SK-N-SH (cell line): Measurements from ENCODE around the gene GRIK3. TPM values are rescaled to one million over a fixed set of nuclear protein-coding genes. Genes with fewer than 3 reads are reported as not detected.
A peak's percentile ranks its signal among the peaks of the same experiment; 100 is the strongest.

Experiments used
- CTCF ChIA-PET: fragments of 300-600, 350-600 bp; formaldehyde crosslinking; extraction: SDS; loops from one replicate; lab custom pipeline; 2021; lab: Yijun Ruan, JAX
- POLR2A ChIA-PET: fragments of 350-600 bp; sonication (Branson Sonifier 250); formaldehyde crosslinking; extraction: SDS; loops from one replicate; lab custom pipeline; 2020; ENCODE audit warnings: antibody characterized with exemption, inconsistent platforms; lab: Yijun Ruan, JAX
- DNase-seq: peaks from one replicate; pipeline ENCODE4 v3.0.0; 2012
- H2AFZ ChIP-seq: fragments of 200-600 bp; sonication (generic); 2 replicates; pipeline ENCODE4 v1.8.1; 2016; ENCODE audit warnings: antibody characterized with exemption, mild to moderate bottlenecking, low read depth
- H3F3A ChIP-seq: fragments of 200-600 bp; sonication (generic); replicated peaks from 2 replicates; pipeline ENCODE3; 2016; ENCODE audit warnings: antibody characterized with exemption, mild to moderate bottlenecking; ENCODE audit not compliant: insufficient read depth
- H3K27ac ChIP-seq, 2 experiments: fragments of 200-500 bp in 1 of 2; fragments of 200-600 bp in 1 of 2; sonication (Bioruptor generic) in 1 of 2; sonication (generic), shearing (Covaris generic) in 1 of 2; 2 replicates each; pipeline versions ENCODE4 v1.5.1 to v1.6.1; 2014 to 2016; ENCODE audit warnings: low read depth in 2 of 2, inconsistent platforms in 1 of 2, low read length in 1 of 2, mild to moderate bottlenecking in 1 of 2, mixed read lengths in 1 of 2
- H3K27me3 ChIP-seq: fragments of 200-600 bp; sonication (generic), shearing (Covaris generic); 2 replicates; pipeline ENCODE4 v1.6.1; 2016; ENCODE audit warnings: mixed run types; ENCODE audit not compliant: insufficient read depth
- H3K36me3 ChIP-seq, 2 experiments: fragments of 200-500 bp in 1 of 2; fragments of 200-600 bp in 1 of 2; sonication (Bioruptor generic) in 1 of 2; sonication (generic) in 1 of 2; replicated peaks in 1 of 2; 2 replicates each; pipeline versions ENCODE3 to v1.5.1; 2014 to 2016; ENCODE audit warnings: low read length in 1 of 2, mild to moderate bottlenecking in 1 of 2; ENCODE audit not compliant: insufficient read depth in 2 of 2, control insufficient read depth in 1 of 2
- H3K4me1 ChIP-seq, 2 experiments: fragments of 200-500 bp in 1 of 2; fragments of 200-600 bp in 1 of 2; sonication (Bioruptor generic) in 1 of 2; sonication (generic), shearing (Covaris generic) in 1 of 2; 2 replicates each; pipeline versions ENCODE4 v1.5.1 to v1.6.1; 2014 to 2016; ENCODE audit warnings: low read depth in 1 of 2, low read length in 1 of 2, mixed run types in 1 of 2; ENCODE audit not compliant: insufficient read depth in 2 of 2, control insufficient read depth in 1 of 2
- H3K4me2 ChIP-seq: fragments of 200-600 bp; sonication (generic), shearing (Covaris generic); 2 replicates; pipeline ENCODE4 v1.6.1; 2017; ENCODE audit warnings: mixed run types
- H3K4me3 ChIP-seq, 2 experiments: fragments of 200-500 bp in 1 of 2; fragments of 200-600 bp in 1 of 2; sonication (Bioruptor generic) in 1 of 2; sonication (generic), shearing (Covaris generic) in 1 of 2; 2 replicates each; pipeline versions ENCODE4 v1.5.1 to v1.8.1; 2014 to 2016; ENCODE audit warnings: low read depth in 2 of 2, inconsistent platforms in 1 of 2, low read length in 1 of 2, mild to moderate bottlenecking in 1 of 2, mixed read lengths in 1 of 2, moderate library complexity in 1 of 2
- H3K79me2 ChIP-seq: fragments of 200-600 bp; sonication (generic); 2 replicates; pipeline ENCODE4 v1.8.1; 2017; ENCODE audit warnings: mild to moderate bottlenecking; ENCODE audit not compliant: insufficient read depth
- H3K9ac ChIP-seq: fragments of 200-600 bp; sonication (generic); 2 replicates; pipeline ENCODE4 v1.6.1; 2017; ENCODE audit warnings: mixed run types
- H3K9me2 ChIP-seq: fragments of 200-600 bp; sonication (generic); 2 replicates; pipeline ENCODE4 v1.6.1; 2017; ENCODE audit warnings: mixed run types
- H3K9me3 ChIP-seq: fragments of 200-600 bp; sonication (generic); 2 replicates; pipeline ENCODE4 v1.6.1; 2017; ENCODE audit warnings: mixed run types, mild to moderate bottlenecking, moderate library complexity
- H4K20me1 ChIP-seq: fragments of 200-600 bp; sonication (generic); 2 replicates; pipeline ENCODE4 v1.6.1; 2017; ENCODE audit warnings: mild to moderate bottlenecking, mixed run types; ENCODE audit not compliant: insufficient read depth
- CHD2 ChIP-seq: fragments of 150-350 bp; IDR thresholded peaks from 2 replicates; pipeline ENCODE4 v1.6.1; 2018; ENCODE audit warnings: low read length; ENCODE audit not compliant: partially characterized antibody
- ELF1 ChIP-seq: IDR thresholded peaks from 2 replicates; pipeline ENCODE4 v1.4.0; 2012
- GABPA ChIP-seq: IDR thresholded peaks from 2 replicates; pipeline ENCODE4 v1.4.0; 2012; ENCODE audit warnings: low read depth, mild to moderate bottlenecking
- MAX ChIP-seq: IDR thresholded peaks from 2 replicates; pipeline ENCODE4 v1.4.0; 2012; ENCODE audit warnings: low read depth
- MXI1 ChIP-seq: IDR thresholded peaks from 2 replicates; pipeline ENCODE4 v1.6.1; 2012; ENCODE audit warnings: mild to moderate bottlenecking, low read depth, low read length, improper control_type of control experiment
- POLR2AphosphoS5 ChIP-seq: IDR thresholded peaks from 2 replicates; pipeline ENCODE4 v1.6.1; 2012; ENCODE audit warnings: low read depth, low read length
- RAD21 ChIP-seq: IDR thresholded peaks from 2 replicates; pipeline ENCODE4 v1.6.1; 2012; ENCODE audit warnings: mild to moderate bottlenecking, low read length
- RFX5 ChIP-seq: IDR thresholded peaks from 2 replicates; pipeline ENCODE4 v1.6.1; 2012; ENCODE audit warnings: mild to moderate bottlenecking, improper control_type of control experiment, low read length
- RXRA ChIP-seq: IDR thresholded peaks from 2 replicates; pipeline ENCODE4 v1.4.0; 2012; ENCODE audit warnings: low read depth, mild to moderate bottlenecking, borderline replicate concordance
- SIN3A ChIP-seq: IDR thresholded peaks from 2 replicates; pipeline ENCODE4 v1.6.1; 2012; ENCODE audit warnings: low read depth, mild to moderate bottlenecking, low read length, moderate library complexity, borderline replicate concordance
- SMC3 ChIP-seq: IDR thresholded peaks from 2 replicates; pipeline ENCODE4 v1.6.1; 2012; ENCODE audit warnings: low read depth, low read length, improper control_type of control experiment
- TEAD4 ChIP-seq: IDR thresholded peaks from 2 replicates; pipeline ENCODE4 v1.4.0; 2012; ENCODE audit warnings: mild to moderate bottlenecking, borderline replicate concordance; ENCODE audit not compliant: insufficient read depth
- USF2 ChIP-seq: fragments of 150-350 bp; IDR thresholded peaks from 2 replicates; pipeline ENCODE4 v1.6.1; 2017; ENCODE audit warnings: antibody characterized with exemption, low read length, low read depth, borderline replicate concordance
- WGBS: methylation state at CpG from one replicate; pipeline ENCODE4 v1.1.6; 2017; ENCODE audit warnings: low lambda C conversion rate; 5-methylcytosine and 5-hydroxymethylcytosine counted together
- polyA plus RNA-seq, 3 experiments: library from polyadenylated mRNA; depleted of rRNA; stranded (reverse); fragments of >200 nt; gene quantifications; 2 replicates each; pipeline ENCODE4 v1.2.3, GENCODE V29; 2012
- TF ChIP-seq, protein P1 (sequence below): IDR thresholded peaks from 2 replicates; pipeline ENCODE4 v1.4.0; 2012; ENCODE audit warnings: low read depth, borderline replicate concordance

The GRIK3 gene
- polyA plus RNA-seq, 1 of the 3 experiments (the other 2 are of a cell fraction) = not detected

GRCh38 chr1:36881541-36881940, 152.8 kb downstream of the GRIK3 start (continued):
- TF ChIP-seq MAX (no peak), RFX5 (no peak), GABPA (no peak)
- TF ChIP-seq, protein P1, sequence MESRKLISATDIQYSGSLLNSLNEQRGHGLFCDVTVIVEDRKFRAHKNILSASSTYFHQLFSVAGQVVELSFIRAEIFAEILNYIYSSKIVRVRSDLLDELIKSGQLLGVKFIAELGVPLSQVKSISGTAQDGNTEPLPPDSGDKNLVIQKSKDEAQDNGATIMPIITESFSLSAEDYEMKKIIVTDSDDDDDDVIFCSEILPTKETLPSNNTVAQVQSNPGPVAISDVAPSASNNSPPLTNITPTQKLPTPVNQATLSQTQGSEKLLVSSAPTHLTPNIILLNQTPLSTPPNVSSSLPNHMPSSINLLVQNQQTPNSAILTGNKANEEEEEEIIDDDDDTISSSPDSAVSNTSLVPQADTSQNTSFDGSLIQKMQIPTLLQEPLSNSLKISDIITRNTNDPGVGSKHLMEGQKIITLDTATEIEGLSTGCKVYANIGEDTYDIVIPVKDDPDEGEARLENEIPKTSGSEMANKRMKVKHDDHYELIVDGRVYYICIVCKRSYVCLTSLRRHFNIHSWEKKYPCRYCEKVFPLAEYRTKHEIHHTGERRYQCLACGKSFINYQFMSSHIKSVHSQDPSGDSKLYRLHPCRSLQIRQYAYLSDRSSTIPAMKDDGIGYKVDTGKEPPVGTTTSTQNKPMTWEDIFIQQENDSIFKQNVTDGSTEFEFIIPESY = no peak

- Histone ChIP-seq H3K27ac (no peak overlapping the region), H3K36me3 (no peaks in the 10 kb centered on the region), H3K27me3 (no peaks in the 10 kb centered on the region), H3K79me2 (no peaks in the 10 kb centered on the region), H3K4me1 (peaks cover 0 to 27% of the 10 kb centered on the region in 2 experiments; a peak in 2 of 4 replicates), H2AFZ (no peak overlapping the region), H4K20me1 (no peaks in the 10 kb centered on the region), H3K4me3 (no peak overlapping the region), H3K4me2 (no peak overlapping the region), H3K9ac (no peak overlapping the region), H3F3A (no peaks in the 10 kb centered on the region), H3K9me2 (no peaks in the 10 kb centered on the region), H3K9me3 (no peaks in the 10 kb centered on the region)
- ChIA-PET POLR2A (no interaction called here), CTCF (interaction anchor here (0.6 to 3.0 kb wide), 4 partner anchors 10 to 305 kb away, joined by 3 to 16 read pairs (median 6); no protein-coding TSS in a partner anchor)
- TF ChIP-seq CHD2 (no peak), POLR2AphosphoS5 (no peak), SMC3 (no peak), RAD21 (no peak), MXI1 (no peak), ELF1 (no peak), SIN3A (no peak), TEAD4 (no peak), RXRA (no peak), USF2 (no peak)
- TF ChIP-seq, protein P1 = no peak
- WGBS = 17% methylated on average over 3 of the region's 3 CpGs
- peak; percentile 1 for DNase-seq
Measured at GRCh38 chr1:36881068-36881405, 153.3 kb downstream of the GRIK3 start.
